Ishikawa (cell line): Measurements from ENCODE around the gene RDH14.

Experiments used
- CEBPB ChIP-seq: IDR thresholded peaks from 2 replicates; pipeline ENCODE4 v1.6.1; 2012
- CREB1 ChIP-seq: IDR thresholded peaks from 2 replicates; pipeline ENCODE4 v1.6.1; 2012; ENCODE audit warnings: low read depth
- EGR1 ChIP-seq: IDR thresholded peaks from 2 replicates; pipeline ENCODE4 v1.6.1; 2012
- EP300 ChIP-seq: IDR thresholded peaks from 2 replicates; pipeline ENCODE4 v1.6.1; 2012; ENCODE audit warnings: borderline replicate concordance
- FOXM1 ChIP-seq: IDR thresholded peaks from 2 replicates; pipeline ENCODE4 v1.6.1; 2012; ENCODE audit warnings: low read depth, borderline replicate concordance
- MAX ChIP-seq: IDR thresholded peaks from 2 replicates; pipeline ENCODE4 v1.6.1; 2012
- NFIC ChIP-seq: IDR thresholded peaks from 2 replicates; pipeline ENCODE4 v1.6.1; 2012
- RAD21 ChIP-seq: IDR thresholded peaks from 2 replicates; pipeline ENCODE4 v1.6.1; 2012; ENCODE audit warnings: low read depth
- REST ChIP-seq: IDR thresholded peaks from 2 replicates; pipeline ENCODE4 v1.6.1; 2012; ENCODE audit warnings: low read depth, mild to moderate bottlenecking
- TAF1 ChIP-seq: IDR thresholded peaks from 2 replicates; pipeline ENCODE4 v1.6.1; 2012; ENCODE audit warnings: low read depth, mild to moderate bottlenecking
- TCF12 ChIP-seq: IDR thresholded peaks from 2 replicates; pipeline ENCODE4 v1.6.1; 2012; ENCODE audit warnings: low read depth
- TEAD4 ChIP-seq: IDR thresholded peaks from 2 replicates; pipeline ENCODE4 v1.6.1; 2012
- YY1 ChIP-seq: IDR thresholded peaks from 2 replicates; pipeline ENCODE4 v1.6.1; 2012; ENCODE audit warnings: low read depth
- ZBTB7A ChIP-seq: IDR thresholded peaks from 2 replicates; pipeline ENCODE4 v1.6.1; 2012; ENCODE audit warnings: low read depth
- TF ChIP-seq, protein P1 (sequence below): IDR thresholded peaks from 2 replicates; pipeline ENCODE4 v1.6.1; 2012

RDH14 gene

GRCh38 chr2:18560797-18561085 lies 288 bp upstream of the RDH14 start:
- no peak; the same call in 1 of the 2 replicates for TF ChIP-seq YY1
- 0 out of 2 replicates have a peak, but pooled peaks have one; percentile 4 for TF ChIP-seq TAF1

DNA sequence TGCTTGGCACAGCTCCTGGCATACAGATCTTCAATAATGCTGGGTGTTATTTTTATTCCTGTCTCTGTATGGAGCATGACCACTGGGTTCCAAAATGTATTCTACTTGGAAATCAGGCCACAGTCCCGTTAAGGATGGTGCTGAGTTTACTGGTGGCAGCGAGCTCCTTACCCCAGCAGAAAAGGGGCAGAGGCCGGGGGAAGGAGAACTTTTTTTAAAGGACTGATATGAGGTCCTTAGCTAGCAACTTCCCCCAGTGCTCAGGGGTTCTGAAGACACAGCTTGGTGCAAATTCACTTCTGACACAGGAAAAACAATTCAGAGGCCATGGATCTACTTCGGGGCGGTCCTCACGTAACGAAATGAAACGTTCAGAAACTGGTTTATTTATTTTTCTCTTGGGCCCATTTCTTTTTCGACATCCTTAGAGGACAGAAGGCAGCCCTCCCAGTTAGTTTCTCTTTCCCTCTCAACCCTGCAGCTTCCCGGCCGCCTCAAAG lies 872 bp downstream of the RDH14 start:
- TF ChIP-seq TCF12 (no peak), TEAD4 (no peak), YY1 (no peak), NFIC (no peak), EGR1 (no peak), FOXM1 (no peak), ZBTB7A (no peak), EP300 (no peak), REST (no peak), CREB1 (no peak), RAD21 (no peak), MAX (no peak)
- TF ChIP-seq, protein P1, sequence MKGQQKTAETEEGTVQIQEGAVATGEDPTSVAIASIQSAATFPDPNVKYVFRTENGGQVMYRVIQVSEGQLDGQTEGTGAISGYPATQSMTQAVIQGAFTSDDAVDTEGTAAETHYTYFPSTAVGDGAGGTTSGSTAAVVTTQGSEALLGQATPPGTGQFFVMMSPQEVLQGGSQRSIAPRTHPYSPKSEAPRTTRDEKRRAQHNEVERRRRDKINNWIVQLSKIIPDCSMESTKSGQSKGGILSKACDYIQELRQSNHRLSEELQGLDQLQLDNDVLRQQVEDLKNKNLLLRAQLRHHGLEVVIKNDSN, result no peak

DNA sequence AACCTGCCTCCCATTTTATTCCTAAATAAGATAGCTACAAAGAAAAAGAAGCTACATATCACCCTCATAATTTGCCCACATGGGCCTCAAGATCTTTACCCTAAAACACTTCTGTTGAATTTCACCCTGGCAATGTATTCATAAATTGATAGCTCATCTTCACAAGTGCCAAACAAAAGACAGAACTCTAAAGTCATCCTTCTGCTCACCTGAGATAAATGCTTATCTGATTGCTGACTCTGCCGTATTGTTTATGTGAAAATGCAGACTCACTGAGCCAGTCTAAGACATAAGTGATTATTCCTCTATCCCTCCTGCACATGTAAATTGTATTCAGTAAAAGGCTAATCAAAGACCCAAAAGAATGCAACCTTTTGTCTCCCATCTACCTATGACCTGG lies 2.0 kb downstream of the RDH14 start:
- TF ChIP-seq MAX, result no peak
- no peak for TF ChIP-seq FOXM1
- TF ChIP-seq RAD21, result no peak
- no peak for TF ChIP-seq NFIC
- TF ChIP-seq YY1, result no peak
- TF ChIP-seq, protein P1, result no peak
- TF ChIP-seq REST, result no peak
- TF ChIP-seq TEAD4, result no peak
- no peak for TF ChIP-seq TCF12
- TF ChIP-seq EP300, result no peak
- TF ChIP-seq ZBTB7A, result no peak
- TF ChIP-seq CEBPB, result no peak
- no peak for TF ChIP-seq TAF1
- no peak for TF ChIP-seq EGR1
- TF ChIP-seq CREB1, result no peak

- TF ChIP-seq EP300 (no peak), REST (no peak), TEAD4 (no peak), YY1 (no peak), FOXM1 (no peak), TAF1 (no peak), ZBTB7A (no peak), RAD21 (no peak), EGR1 (no peak), TCF12 (no peak), NFIC (no peak), MAX (no peak), CEBPB (no peak), CREB1 (no peak)
- TF ChIP-seq, protein P1, result no peak
These were observed 3.3 kb downstream of the RDH14 start for GRCh38 chr2:18557121-18557520.
